Measurements from ENCODE around the gene DVL2. TPM values are rescaled to one million over a fixed set of nuclear protein-coding genes. Genes with fewer than 3 reads are reported as not detected.

Gene DVL2
- total and polyA plus RNA-seq, 2 experiments from 2014 or later: 79.2 to 121 TPM

- peaks cover 30% of the 10 kb centered on the region for H3K4me1 ChIP-seq (ENCODE audit: low read depth)
- H3K27me3 ChIP-seq: no peaks in the 10 kb centered on the region
- H3K36me3 ChIP-seq: peaks cover under 1% of the 10 kb centered on the region
- H3K4me3 ChIP-seq: no peak overlapping the region
- no peaks in the 10 kb centered on the region for H3K9me3 ChIP-seq (ENCODE audit: low read depth)
- no peak for DNase-seq (ENCODE audit: low read depth in 1 of 2, low spot score in 1 of 2)
- H3K27ac ChIP-seq: peak overlapping the region; percentile 4
- TF ChIP-seq CTCF (IDR thresholded peaks at IDR 0.05; ENCODE audit: low read depth, low read length): no peak
These were observed 25.4 kb downstream of the DVL2 start for GRCh38 chr17:7208754-7209460.

- peaks cover 30% of the 10 kb centered on the region for H3K4me1 ChIP-seq (ENCODE audit: low read depth)
- DNase-seq (ENCODE audit: low read depth in 1 of 2, low spot score in 1 of 2): peak in 1 of 2 donors; percentile 71
- H3K27me3 ChIP-seq: no peaks in the 10 kb centered on the region
- TF ChIP-seq CTCF (IDR thresholded peaks at IDR 0.05; ENCODE audit: low read depth, low read length): no peak
- no peak overlapping the region for H3K4me3 ChIP-seq
- H3K9me3 ChIP-seq (ENCODE audit: low read depth): no peaks in the 10 kb centered on the region
- peaks cover 7% of the 10 kb centered on the region for H3K36me3 ChIP-seq
- H3K27ac ChIP-seq: no peak overlapping the region
These were observed 26.2 kb downstream of the DVL2 start for GRCh38 chr17:7208027-7208571.

DNA sequence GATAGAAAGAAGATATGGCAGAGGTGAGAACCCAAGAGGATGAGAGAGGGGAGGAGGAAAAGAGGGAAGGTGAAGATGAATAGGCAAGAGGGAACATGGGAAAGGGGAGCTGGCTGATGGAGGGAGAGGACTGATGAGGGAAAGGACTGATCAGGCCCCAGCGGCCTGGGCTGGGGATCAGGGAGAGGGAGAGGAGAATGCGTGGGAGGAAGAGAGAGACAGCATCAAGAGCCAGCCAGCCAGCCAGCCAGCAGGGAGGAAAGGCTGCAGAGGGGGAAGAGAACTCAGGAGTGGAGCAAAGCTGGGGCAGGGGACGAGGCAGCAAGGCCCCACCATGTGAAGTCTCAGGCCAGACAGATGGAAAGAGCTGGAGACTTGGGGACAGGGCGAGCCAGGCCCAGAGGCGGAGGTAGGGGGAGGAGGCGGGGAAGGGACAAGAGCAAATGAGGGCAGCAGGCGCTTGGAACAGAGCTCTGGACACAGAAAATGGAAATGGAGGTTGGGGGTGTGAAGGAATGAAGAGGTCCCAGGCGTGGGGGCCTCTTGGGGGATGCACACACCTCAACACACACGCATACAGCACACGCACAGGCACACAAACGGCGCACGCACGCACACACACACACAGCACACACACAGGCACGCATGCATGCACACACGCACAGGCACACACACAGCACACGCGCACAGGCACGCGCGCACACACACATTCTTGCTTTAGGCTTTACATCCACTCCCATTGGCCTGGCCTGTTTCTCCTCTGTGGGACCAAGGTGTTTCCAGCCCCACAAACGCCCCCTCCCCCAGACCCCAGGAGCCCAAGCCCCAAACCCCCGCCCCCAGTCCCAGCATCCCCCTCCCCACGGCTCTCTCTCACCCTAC is 27.0 kb downstream of the DVL2 start:
- peaks cover 15% of the 10 kb centered on the region for H3K36me3 ChIP-seq
- no peaks in the 10 kb centered on the region for H3K27me3 ChIP-seq
- no peak overlapping the region for H3K4me3 ChIP-seq
- H3K9me3 ChIP-seq (ENCODE audit: low read depth): no peaks in the 10 kb centered on the region
- peak in 1 of 2 donors; percentile 75 for DNase-seq (ENCODE audit: low read depth in 1 of 2, low spot score in 1 of 2)
- H3K4me1 ChIP-seq (ENCODE audit: low read depth): peaks cover 28% of the 10 kb centered on the region
- no peak overlapping the region for H3K27ac ChIP-seq
- TF ChIP-seq CTCF (IDR thresholded peaks at IDR 0.05; ENCODE audit: low read depth, low read length): no peak

- Histone ChIP-seq H3K4me3 (peak overlapping the region; percentile 27), H3K9me3 (ENCODE audit: low read depth) (no peaks in the 10 kb centered on the region), H3K4me1 (ENCODE audit: low read depth) (peaks cover 18% of the 10 kb centered on the region), H3K27me3 (no peaks in the 10 kb centered on the region), H3K36me3 (peaks cover 27% of the 10 kb centered on the region), H3K27ac (peak overlapping the region; percentile 57)
- no peak for DNase-seq (ENCODE audit: low read depth in 1 of 2, low spot score in 1 of 2)
- TF ChIP-seq CTCF (IDR thresholded peaks at IDR 0.05; ENCODE audit: low read depth, low read length): no peak
These were observed 28.8 kb downstream of the DVL2 start for GRCh38 chr17:7205561-7205960.

DNA sequence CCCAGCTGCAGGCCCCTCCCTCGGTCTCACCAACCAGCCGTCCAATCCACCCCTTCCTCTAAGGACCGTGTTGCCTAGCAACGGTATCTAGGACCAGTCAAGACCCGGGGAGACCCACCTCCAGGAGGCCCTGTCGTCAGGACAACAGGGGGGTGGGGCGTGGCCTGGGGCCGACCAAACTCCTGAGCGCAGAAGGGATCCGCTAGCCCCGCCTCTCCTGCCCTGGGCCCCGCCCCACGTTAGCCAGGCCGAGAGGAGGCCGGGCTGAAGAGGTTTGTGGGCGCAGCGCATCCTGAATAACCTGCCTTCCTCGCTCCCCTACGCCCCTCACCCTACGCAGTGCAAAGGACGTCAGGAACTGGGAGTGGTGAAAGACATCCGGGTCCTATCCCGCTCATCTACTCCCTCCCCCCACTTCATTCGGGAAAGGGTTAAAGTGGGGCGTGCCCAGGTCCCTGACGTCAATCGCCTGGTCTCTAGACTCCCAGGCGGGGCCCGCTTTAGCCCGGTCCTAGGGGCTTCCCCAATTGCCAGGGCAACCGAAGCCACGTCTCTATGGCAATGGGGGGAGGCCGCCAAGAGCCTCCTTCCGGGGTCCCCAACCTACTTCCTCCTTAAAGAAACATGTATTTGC is 29.4 kb downstream of the DVL2 start:
- Histone ChIP-seq H3K36me3 (peaks cover 27% of the 10 kb centered on the region), H3K4me3 (peak overlapping the region; percentile 27), H3K27me3 (no peaks in the 10 kb centered on the region), H3K4me1 (ENCODE audit: low read depth) (peaks cover 18% of the 10 kb centered on the region), H3K27ac (peak overlapping the region; percentile 57), H3K9me3 (ENCODE audit: low read depth) (no peaks in the 10 kb centered on the region)
- TF ChIP-seq CTCF (IDR thresholded peaks at IDR 0.05; ENCODE audit: low read depth, low read length): no peak
- peak; percentile 90 to 96 for DNase-seq (ENCODE audit: low read depth in 1 of 2, low spot score in 1 of 2)

All from cardiac muscle cell (in vitro differentiated cells and primary cell).